B cell (primary cell): ENCODE measurements around the gene WDR5. TPM values are rescaled to one million over a fixed set of nuclear protein-coding genes. Genes with fewer than 3 reads are reported as not detected.
"Not testable (repeated sequence)": the region's sequence is repeated elsewhere in the genome, so short reads cannot be mapped to it uniquely, and the experiment has no call there.

Experiments used
- ATAC-seq: fragments of 200-7000 bp; cut with Tn5 transposase; one replicate; pipeline ENCODE4 v1.10.0; 2021; ENCODE audit warnings: low read depth, mild to moderate bottlenecking, moderate number of reproducible peaks, moderate library complexity
- CTCF ChIA-PET: fragments of 350-600 bp; sonication (Branson Sonifier 250); formaldehyde crosslinking; loops from one replicate; lab custom pipeline; 2021; ENCODE audit warnings: antibody characterized with exemption, inconsistent platforms; lab: Charles Lee
- POLR2A ChIA-PET: fragments of 350-600 bp; sonication (Branson Sonifier 250); formaldehyde crosslinking; loops from one replicate; lab custom pipeline; 2021; ENCODE audit warnings: antibody characterized with exemption; lab: Charles Lee
- DNase-seq: peaks from one replicate; pipeline ENCODE4 v3.0.0; 2013
- H2AFZ ChIP-seq: 2 replicates; pipeline ENCODE4 v1.6.1; 2012; ENCODE audit warnings: mild to moderate bottlenecking, low read depth, low read length; ENCODE audit not compliant: insufficient read depth, poor library complexity, severe bottlenecking
- H3K27ac ChIP-seq, 2 donors: 1 replicate in 1 of 2; 2 replicates in 1 of 2; pipeline ENCODE4 v1.5.1; 2012 to 2013; ENCODE audit warnings: low read length in 2 of 2, mild to moderate bottlenecking in 2 of 2, moderate library complexity in 1 of 2
- H3K27me3 ChIP-seq, 4 experiments: fragments of 200-600 bp in 1 of 4; sonication (generic) in 1 of 4; replicated peaks in 1 of 4; 1 replicate in 2 of 4; 2 replicates in 2 of 4; pipeline versions ENCODE4 v1.6.1 to v1.7.0; 2013 to 2016; ENCODE audit warnings: low read length in 3 of 4, mild to moderate bottlenecking in 2 of 4, mixed read lengths in 1 of 4, moderate library complexity in 1 of 4; ENCODE audit not compliant: insufficient read depth in 4 of 4, control insufficient read depth in 3 of 4; ENCODE audit errors: control extremely low read depth in 1 of 4
- H3K36me3 ChIP-seq, 2 experiments: replicated peaks in 1 of 2; 1 replicate in 1 of 2; 2 replicates in 1 of 2; pipeline versions ENCODE4 v1.6.1 to v1.7.1; 2013; ENCODE audit warnings: low read length in 1 of 2; ENCODE audit not compliant: insufficient read depth in 2 of 2, control insufficient read depth in 1 of 2; ENCODE audit errors: control extremely low read depth in 1 of 2, extremely low read depth in 1 of 2
- H3K4me1 ChIP-seq, 2 donors: fragments of 200-600 bp in 1 of 2; sonication (generic) in 1 of 2; 1 replicate in 1 of 2; 2 replicates in 1 of 2; pipeline versions ENCODE4 v1.5.1 to v1.6.1; 2013 to 2017; ENCODE audit warnings: low read length in 2 of 2; ENCODE audit not compliant: control insufficient read depth in 2 of 2, insufficient read depth in 2 of 2
- H3K4me2 ChIP-seq: replicated peaks from 2 replicates; pipeline ENCODE3; 2012; ENCODE audit warnings: mild to moderate bottlenecking, low read depth, low read length; ENCODE audit not compliant: poor library complexity, severe bottlenecking
- H3K4me3 ChIP-seq, 5 experiments: fragments of 200-600 bp in 1 of 5; sonication (generic) in 1 of 5; 1 replicate in 3 of 5; 2 replicates in 2 of 5; pipeline versions ENCODE4 v1.5.1 to v1.7.0; 2011 to 2016; ENCODE audit warnings: low read length in 4 of 5, mild to moderate bottlenecking in 4 of 5, low read depth in 2 of 5, control low read depth in 1 of 5, moderate library complexity in 1 of 5; ENCODE audit not compliant: insufficient read depth in 1 of 5; ENCODE audit errors: control extremely low read depth in 1 of 5, extremely low read depth in 1 of 5
- H3K79me2 ChIP-seq: fragments of 200-600 bp; sonication (generic); one replicate; pipeline ENCODE4 v1.6.0; 2016; ENCODE audit warnings: low read length; ENCODE audit not compliant: control insufficient read depth, insufficient read depth
- H3K9ac ChIP-seq: fragments of 200-600 bp; sonication (generic); 2 replicates; pipeline ENCODE4 v1.6.1; 2017; ENCODE audit warnings: mild to moderate bottlenecking, low read length, moderate library complexity
- H3K9me3 ChIP-seq, 3 donors: one replicate each; pipeline versions ENCODE4 v1.6.1 to v1.7.1; 2013; ENCODE audit warnings: low read length in 2 of 3; ENCODE audit not compliant: control insufficient read depth in 2 of 3, insufficient read depth in 1 of 3; ENCODE audit errors: control extremely low read depth in 1 of 3
- H4K20me1 ChIP-seq: 2 replicates; pipeline ENCODE4 v1.6.0; 2012; ENCODE audit warnings: mild to moderate bottlenecking, low read length; ENCODE audit not compliant: insufficient read depth, control insufficient read depth, poor library complexity, severe bottlenecking
- H3K27ac Mint-ChIP-seq: one replicate; pipeline ENCODE4 v1.8.0; 2021; ENCODE audit warnings: mixed read lengths
- H3K27me3 Mint-ChIP-seq: one replicate; pipeline ENCODE4 v1.8.0; 2021; ENCODE audit warnings: mixed read lengths
- H3K4me1 Mint-ChIP-seq: one replicate; pipeline ENCODE4 v1.8.0; 2021; ENCODE audit warnings: mixed read lengths
- H3K4me3 Mint-ChIP-seq: one replicate; pipeline ENCODE4 v1.8.0; 2021; ENCODE audit warnings: mixed read lengths
- H3K9me3 Mint-ChIP-seq: one replicate; pipeline ENCODE4 v1.8.0; 2022; ENCODE audit warnings: mixed read lengths; ENCODE audit not compliant: insufficient read depth
- CTCF ChIP-seq: fragments of 200-600 bp; IDR thresholded peaks from one replicate; pipeline ENCODE4 v1.8.0; 2022; ENCODE audit warnings: antibody characterized with exemption, mild to moderate bottlenecking
- EZH2 ChIP-seq: IDR thresholded peaks from 2 replicates; pipeline ENCODE4 v1.6.1; 2012; ENCODE audit warnings: borderline replicate concordance, low read depth, mild to moderate bottlenecking, moderate library complexity, low read length; ENCODE audit not compliant: insufficient read depth, poor library complexity, severe bottlenecking
- WGBS: methylation state at CpG from one replicate; pipeline ENCODE4 v1.1.5; 2013; ENCODE audit warnings: missing lambda C conversion rate; ENCODE audit not compliant: insufficient coverage; 5-methylcytosine and 5-hydroxymethylcytosine counted together
- intact Hi-C: fragments of 100-400 bp; cut with micrococcal nuclease; formaldehyde crosslinking; loops from one replicate; pipeline ENCODE4 v1.10.0; 2022
- polyA plus RNA-seq: library from polyadenylated mRNA; depleted of rRNA; stranded (reverse); fragments of >200 nt; gene quantifications from 2 replicates; pipeline ENCODE4 v1.2.3, GENCODE V29; 2012
- total RNA-seq, 2 donors: library from RNA; stranded (reverse); fragments of 120-200 nt in 1 of 2; gene quantifications; 1 replicate in 1 of 2; 2 replicates in 1 of 2; pipeline versions ENCODE4 v1.2.3 to v1.2.4, GENCODE V29; 2013 to 2022

Gene WDR5
- total and polyA plus RNA-seq, 2 donors (not counting 1 experiment from before 2014, with no cell fraction given), result 18.0 to 23.8 TPM

GRCh38 chr9:134111064-134111463 is 24.8 kb upstream of the WDR5 start:
- H3K4me2 ChIP-seq, result no peak overlapping the region
- Mint-ChIP-seq H3K27ac (no peak overlapping the region), H3K4me3 (no peak overlapping the region), H3K4me1 (no peaks in the 10 kb centered on the region), H3K27me3 (peaks cover 16% of the 10 kb centered on the region), H3K9me3 (no peaks in the 10 kb centered on the region)
- TF ChIP-seq CTCF (no peak), EZH2 (no peak)
- ChIA-PET CTCF (no interaction called here), POLR2A (no interaction called here)
- no peak overlapping the region for H3K4me3 ChIP-seq
- DNase-seq (no peak), ATAC-seq (no peak)
- no peaks in the 10 kb centered on the region for H4K20me1 ChIP-seq
- H3K9me3 ChIP-seq, result no peaks in the 10 kb centered on the region
- intact Hi-C loops, result no loop called here
- H3K36me3 ChIP-seq, result no peaks in the 10 kb centered on the region
- H3K9ac ChIP-seq, result no peak overlapping the region
- H3K27me3 ChIP-seq, result peaks cover 0 to 3% (median 0%) of the 10 kb centered on the region in 4 experiments
- 71% methylated on average over 9 of the region's 9 CpGs for WGBS
- H3K27ac ChIP-seq, result no peak overlapping the region
- no peak overlapping the region for H2AFZ ChIP-seq
- H3K4me1 ChIP-seq, result no peaks in the 10 kb centered on the region
- H3K79me2 ChIP-seq, result no peaks in the 10 kb centered on the region

GRCh38 chr9:134112561-134112960 is 23.3 kb upstream of the WDR5 start:
- intact Hi-C loops, result no loop called here
- no peak overlapping the region for H3K4me2 ChIP-seq
- no peak overlapping the region for H3K27ac ChIP-seq
- H3K4me1 ChIP-seq, result no peaks in the 10 kb centered on the region
- H3K9ac ChIP-seq, result no peak overlapping the region
- Mint-ChIP-seq H3K9me3 (no peaks in the 10 kb centered on the region), H3K27ac (no peak overlapping the region), H3K27me3 (peaks cover 10% of the 10 kb centered on the region), H3K4me3 (no peak overlapping the region), H3K4me1 (no peaks in the 10 kb centered on the region)
- TF ChIP-seq EZH2, result no peak
- no peak for TF ChIP-seq CTCF
- no peak for ATAC-seq
- H3K79me2 ChIP-seq, result no peaks in the 10 kb centered on the region
- DNase-seq, result no peak
- ChIA-PET CTCF (interaction anchor here (0.9 kb wide), 1 partner anchor 523 kb away, joined by 3 read pairs; no protein-coding TSS in a partner anchor), POLR2A (no interaction called here)
- H3K27me3 ChIP-seq, result peaks cover 0 to 3% (median 0%) of the 10 kb centered on the region in 4 experiments
- no peak overlapping the region for H3K4me3 ChIP-seq
- 83% methylated on average over 1 of the region's 6 CpGs for WGBS
- H4K20me1 ChIP-seq, result no peaks in the 10 kb centered on the region
- no peaks in the 10 kb centered on the region for H3K36me3 ChIP-seq
- no peaks in the 10 kb centered on the region for H3K9me3 ChIP-seq
- no peak overlapping the region for H2AFZ ChIP-seq

GRCh38 chr9:134118972-134119371 is 16.9 kb upstream of the WDR5 start:
- H3K9me3 ChIP-seq, POLR2A ChIA-PET, H3K4me3 Mint-ChIP-seq, H3K27me3 ChIP-seq, H3K4me3 ChIP-seq, H4K20me1 ChIP-seq, DNase-seq, CTCF ChIA-PET, H3K36me3 ChIP-seq, H3K79me2 ChIP-seq, H3K27me3 Mint-ChIP-seq, H3K4me1 ChIP-seq, H3K27ac ChIP-seq, H3K27ac Mint-ChIP-seq, H3K9me3 Mint-ChIP-seq, H3K4me1 Mint-ChIP-seq, H3K9ac ChIP-seq, H3K4me2 ChIP-seq, H2AFZ ChIP-seq, ATAC-seq, intact Hi-C loops: not testable (repeated sequence)
- no CpG with 5 or more reads among the region's 26 CpGs for WGBS
